ENCODE results near the gene TMEM63B.

GRCh38 chr6:44158770-44159228, 31.4 kb downstream of the TMEM63B start, which contains the start of gene CAPN11:
- TF ChIP-seq CTCF (IDR thresholded peaks at IDR 0.05): no peak
- no peak for TF ChIP-seq POLR2A (IDR thresholded peaks at IDR 0.05)

Data from lower leg skin (tissue), 3 donors.